ENCODE measurements around the gene CD300C.

CD300C gene

GRCh38 chr17:74549343-74549742 lies 3.4 kb upstream of the CD300C start:
- H3K4me1 Mint-ChIP-seq, result peaks cover 7 to 35% of the 10 kb centered on the region in 2 donors
- ATAC-seq (replicated peaks), result no peak
- H3K9me3 Mint-ChIP-seq, result no peaks in the 10 kb centered on the region
- no peak for DNase-seq
- no peaks in the 10 kb centered on the region for H3K36me3 Mint-ChIP-seq
- no peak overlapping the region for H3K27ac Mint-ChIP-seq
- no peak overlapping the region for H3K4me3 Mint-ChIP-seq
- peaks cover 17 to 34% of the 10 kb centered on the region in 2 donors for H3K27me3 Mint-ChIP-seq

GRCh38 chr17:74547736-74548135 lies 1.8 kb upstream of the CD300C start:
- Mint-ChIP-seq H3K4me3 (no peak overlapping the region), H3K27ac (no peak overlapping the region), H3K9me3 (no peaks in the 10 kb centered on the region), H3K36me3 (no peaks in the 10 kb centered on the region), H3K4me1 (peaks cover 7 to 35% of the 10 kb centered on the region in 2 donors), H3K27me3 (peaks cover 17 to 35% of the 10 kb centered on the region in 2 donors)
- no peak for ATAC-seq (replicated peaks)
- DNase-seq, result no peak

- DNase-seq, result no peak
- H3K27me3 Mint-ChIP-seq, result peaks cover 17 to 34% of the 10 kb centered on the region in 2 donors
- no peak overlapping the region for H3K27ac Mint-ChIP-seq
- H3K9me3 Mint-ChIP-seq, result no peaks in the 10 kb centered on the region
- no peak overlapping the region for H3K4me3 Mint-ChIP-seq
- ATAC-seq (replicated peaks), result no peak
- H3K36me3 Mint-ChIP-seq, result no peaks in the 10 kb centered on the region
- H3K4me1 Mint-ChIP-seq, result peaks cover 7 to 30% of the 10 kb centered on the region in 2 donors
These were observed 1.3 kb upstream of the CD300C start for GRCh38 chr17:74547264-74547663.

GRCh38 chr17:74546586-74546985 lies 671 bp upstream of the CD300C start:
- no peak overlapping the region for H3K27ac Mint-ChIP-seq

GRCh38 chr17:74544991-74545842 lies 698 bp downstream of the CD300C start:
- Mint-ChIP-seq H3K27ac (no peak overlapping the region), H3K9me3 (no peaks in the 10 kb centered on the region), H3K36me3 (no peaks in the 10 kb centered on the region), H3K4me1 (peaks cover 7 to 30% of the 10 kb centered on the region in 2 donors), H3K4me3 (no peak overlapping the region), H3K27me3 (peaks cover 15 to 32% of the 10 kb centered on the region in 2 donors)
- ATAC-seq (replicated peaks), result no peak
- no peak for DNase-seq

More at GRCh38 chr17:74546586-74546985, 671 bp upstream of the CD300C start:
- DNase-seq, result no peak
- no peaks in the 10 kb centered on the region for H3K9me3 Mint-ChIP-seq
- peaks cover 7 to 30% of the 10 kb centered on the region in 2 donors for H3K4me1 Mint-ChIP-seq
- no peaks in the 10 kb centered on the region for H3K36me3 Mint-ChIP-seq
- no peak for ATAC-seq (replicated peaks)
- H3K4me3 Mint-ChIP-seq, result no peak overlapping the region
- peaks cover 17 to 32% of the 10 kb centered on the region in 2 donors for H3K27me3 Mint-ChIP-seq

- no peaks in the 10 kb centered on the region for H3K36me3 Mint-ChIP-seq
- DNase-seq (no peak), ATAC-seq (replicated peaks) (no peak)
- H3K4me1 Mint-ChIP-seq, result peaks cover 7 to 34% of the 10 kb centered on the region in 2 donors
- H3K4me3 Mint-ChIP-seq, result no peak overlapping the region
- no peak overlapping the region for H3K27ac Mint-ChIP-seq
- no peaks in the 10 kb centered on the region for H3K9me3 Mint-ChIP-seq
- H3K27me3 Mint-ChIP-seq, result peaks cover 26 to 39% of the 10 kb centered on the region in 2 donors
These were observed 1.8 kb downstream of the CD300C start for GRCh38 chr17:74543891-74544760.

- Mint-ChIP-seq H3K4me1 (peaks cover 7 to 34% of the 10 kb centered on the region in 2 donors), H3K36me3 (no peaks in the 10 kb centered on the region), H3K27ac (no peak overlapping the region), H3K27me3 (peaks cover 19 to 37% of the 10 kb centered on the region in 2 donors), H3K9me3 (no peaks in the 10 kb centered on the region), H3K4me3 (no peak overlapping the region)
- DNase-seq, result no peak
- no peak for ATAC-seq (replicated peaks)
These were observed 2.5 kb downstream of the CD300C start for GRCh38 chr17:74543406-74543805.

- DNase-seq (no peak), ATAC-seq (replicated peaks) (no peak)
- H3K4me3 Mint-ChIP-seq, result no peak overlapping the region
- no peaks in the 10 kb centered on the region for H3K36me3 Mint-ChIP-seq
- peaks cover 6 to 34% of the 10 kb centered on the region in 2 donors for H3K4me1 Mint-ChIP-seq
- no peaks in the 10 kb centered on the region for H3K9me3 Mint-ChIP-seq
- peaks cover 14 to 32% of the 10 kb centered on the region in 2 donors for H3K27me3 Mint-ChIP-seq
- no peak overlapping the region for H3K27ac Mint-ChIP-seq
These were observed 3.1 kb downstream of the CD300C start for GRCh38 chr17:74542727-74543383.

- peaks cover 6 to 30% of the 10 kb centered on the region in 2 donors for H3K4me1 Mint-ChIP-seq
- H3K27ac Mint-ChIP-seq, result no peak overlapping the region
- DNase-seq (no peak), ATAC-seq (replicated peaks) (no peak)
- H3K4me3 Mint-ChIP-seq, result no peak overlapping the region
- peaks cover 15 to 32% of the 10 kb centered on the region in 2 donors for H3K27me3 Mint-ChIP-seq
- no peaks in the 10 kb centered on the region for H3K9me3 Mint-ChIP-seq
- no peaks in the 10 kb centered on the region for H3K36me3 Mint-ChIP-seq
These were observed 3.7 kb downstream of the CD300C start for GRCh38 chr17:74542166-74542565.

GRCh38 chr17:74541176-74542111 lies 4.5 kb downstream of the CD300C start:
- Mint-ChIP-seq H3K4me1 (peaks cover 6 to 23% of the 10 kb centered on the region in 2 donors), H3K27me3 (peaks cover 22 to 39% of the 10 kb centered on the region in 2 donors), H3K4me3 (no peak overlapping the region), H3K9me3 (no peaks in the 10 kb centered on the region), H3K36me3 (no peaks in the 10 kb centered on the region), H3K27ac (no peak overlapping the region)
- ATAC-seq (replicated peaks), result no peak
- no peak for DNase-seq

GRCh38 chr17:74539281-74539820 lies 6.6 kb downstream of the CD300C start:
- H3K27ac Mint-ChIP-seq, result peak overlapping the region; percentile 5
- no peak for ATAC-seq (replicated peaks)
- no peaks in the 10 kb centered on the region for H3K9me3 Mint-ChIP-seq
- peaks cover 22 to 38% of the 10 kb centered on the region in 2 donors for H3K27me3 Mint-ChIP-seq
- peaks cover 0 to 2% of the 10 kb centered on the region in 2 donors for H3K36me3 Mint-ChIP-seq
- peaks cover 0 to 4% of the 10 kb centered on the region in 2 donors for H3K4me1 Mint-ChIP-seq
- DNase-seq, result no peak
- H3K4me3 Mint-ChIP-seq, result no peak overlapping the region

GRCh38 chr17:74536890-74537289 lies 9.0 kb downstream of the CD300C start:
- Mint-ChIP-seq H3K27ac (no peak overlapping the region), H3K9me3 (no peaks in the 10 kb centered on the region), H3K27me3 (peaks cover 28 to 31% of the 10 kb centered on the region in 2 donors), H3K4me3 (no peak overlapping the region), H3K36me3 (peaks cover 0 to 2% of the 10 kb centered on the region in 2 donors), H3K4me1 (peaks cover 9 to 20% of the 10 kb centered on the region in 2 donors)
- ATAC-seq (replicated peaks), result no peak
- no peak for DNase-seq

- DNase-seq (peak; percentile 69), ATAC-seq (replicated peaks) (peak; percentile 55 to 61)
- H3K4me3 Mint-ChIP-seq, result peak overlapping the region; percentile 81 to 82
- no peaks in the 10 kb centered on the region for H3K9me3 Mint-ChIP-seq
- peaks cover 12 to 18% of the 10 kb centered on the region in 2 donors for H3K27me3 Mint-ChIP-seq
- peaks cover 38 to 61% of the 10 kb centered on the region in 2 donors for H3K4me1 Mint-ChIP-seq
- H3K27ac Mint-ChIP-seq, result peak overlapping the region; percentile 89
- peaks cover 2 to 5% of the 10 kb centered on the region in 2 donors for H3K36me3 Mint-ChIP-seq
These were observed 13.8 kb downstream of the CD300C start for GRCh38 chr17:74532115-74532514.
